Raji (cell line): ENCODE data around the gene RAB11FIP3.

Experiments used
- POLR2A ChIP-seq: IDR thresholded peaks from 2 replicates; pipeline ENCODE4 v1.6.1; 2011; ENCODE audit warnings: low read depth, low read length, control low read depth; ENCODE audit not compliant: insufficient read depth

The RAB11FIP3 gene

DNA sequence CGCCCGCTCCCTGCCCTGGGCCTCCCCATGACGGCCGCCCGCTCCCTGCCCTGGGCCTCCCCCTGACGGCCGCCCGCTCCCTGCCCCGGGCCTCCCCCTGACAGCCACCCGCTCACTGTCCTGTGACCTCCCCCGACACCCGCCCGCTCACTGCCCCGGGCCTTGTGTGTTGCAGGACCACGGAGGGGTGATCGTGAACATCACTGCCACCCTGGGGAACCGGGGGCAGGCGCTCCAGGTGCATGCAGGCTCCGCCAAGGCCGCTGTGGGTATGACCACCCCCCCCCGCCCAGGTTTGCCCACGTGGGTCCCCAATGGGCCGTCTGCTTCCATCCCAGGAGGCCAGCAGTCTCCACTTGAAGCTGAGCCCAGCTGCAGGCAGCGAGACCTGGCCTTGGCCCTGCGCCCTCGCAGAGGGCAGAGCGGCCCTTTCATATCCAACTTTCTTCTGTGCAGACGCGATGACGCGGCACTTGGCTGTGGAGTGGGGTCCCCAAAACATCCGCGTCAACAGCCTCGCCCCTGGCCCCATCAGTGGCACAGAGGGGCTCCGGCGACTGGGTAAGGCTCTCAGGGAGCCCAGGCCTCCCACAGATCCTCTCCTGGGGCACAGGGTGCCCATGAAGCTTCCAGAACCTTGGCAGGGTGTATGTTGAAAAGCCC, 14.8 kb upstream of the RAB11FIP3 start:
- no peak for TF ChIP-seq POLR2A

DNA sequence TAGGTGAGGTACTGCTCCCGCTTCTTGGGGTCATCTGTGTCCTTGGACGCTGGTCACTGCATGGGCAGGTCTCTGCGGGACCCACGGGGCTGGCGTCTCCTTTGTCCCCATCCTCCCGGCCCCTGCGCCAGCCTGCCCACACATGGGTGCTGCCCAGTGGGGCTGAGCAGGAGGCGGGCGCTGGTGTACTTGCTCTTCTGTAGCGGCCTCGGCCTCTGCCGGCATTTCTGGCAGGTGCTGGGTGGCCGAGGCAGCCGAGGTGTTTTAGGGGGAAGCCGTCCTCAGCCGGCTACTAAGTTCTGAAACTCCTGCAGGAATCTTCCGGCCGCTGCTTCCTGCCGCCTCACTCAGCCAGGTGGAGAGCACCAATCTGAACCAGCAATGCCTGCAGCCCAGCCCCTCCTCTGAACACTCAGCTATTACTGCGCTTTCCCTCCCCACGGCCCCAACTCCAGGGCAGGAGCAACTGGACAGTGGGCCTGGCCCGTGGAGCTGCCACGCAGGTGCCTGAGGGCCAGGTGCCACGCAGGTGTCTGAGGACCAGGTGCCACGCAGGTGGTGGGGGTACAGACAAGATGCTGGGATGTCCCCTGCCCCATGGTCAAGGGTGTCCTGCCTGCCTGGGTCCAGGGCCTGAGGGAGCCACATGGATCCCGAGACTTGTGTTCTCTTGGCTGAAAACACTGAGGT, 13.7 kb upstream of the RAB11FIP3 start:
- TF ChIP-seq POLR2A = no peak

DNA sequence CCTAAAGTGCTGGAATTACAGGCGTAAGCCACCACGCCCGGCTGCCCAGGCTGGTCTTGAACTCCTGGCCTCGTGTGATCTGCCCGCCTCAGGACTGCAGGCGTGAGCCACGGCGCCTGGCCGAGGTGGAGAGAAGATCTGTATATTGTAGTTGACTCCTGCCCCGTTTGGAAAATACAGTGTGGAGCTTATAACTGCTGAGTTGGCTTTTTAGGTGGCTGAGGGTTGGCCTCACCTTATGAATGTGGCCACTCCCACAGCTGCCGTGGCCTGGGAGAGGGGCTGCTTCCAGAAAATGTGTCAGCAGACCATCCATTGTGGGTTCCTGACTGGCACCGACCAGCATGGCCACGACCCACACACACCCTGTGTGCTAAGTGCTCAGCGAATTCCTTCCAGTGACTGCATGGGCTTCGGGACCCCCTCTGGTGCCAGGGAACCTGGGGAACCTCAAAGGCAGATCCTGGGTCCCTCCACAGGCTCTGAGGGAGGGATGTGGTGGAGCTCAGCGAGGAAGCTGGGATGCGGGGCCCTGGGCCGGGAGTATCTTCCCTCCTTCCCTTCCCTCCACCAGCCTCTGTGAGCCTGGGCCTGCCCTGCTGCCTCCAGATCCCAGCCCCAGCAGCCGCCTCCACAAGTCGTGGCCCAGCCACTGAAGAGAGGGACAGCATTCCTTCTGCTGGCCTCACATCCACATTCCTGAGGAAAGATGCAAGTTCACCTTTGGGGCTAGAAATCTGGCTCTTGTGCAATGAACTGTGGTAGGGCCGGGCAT, 10.9 kb upstream of the RAB11FIP3 start:
- no peak for TF ChIP-seq POLR2A

- TF ChIP-seq POLR2A = no peak
Observed at GRCh38 chr16:424033-424622, 1.3 kb upstream of the RAB11FIP3 start.

DNA sequence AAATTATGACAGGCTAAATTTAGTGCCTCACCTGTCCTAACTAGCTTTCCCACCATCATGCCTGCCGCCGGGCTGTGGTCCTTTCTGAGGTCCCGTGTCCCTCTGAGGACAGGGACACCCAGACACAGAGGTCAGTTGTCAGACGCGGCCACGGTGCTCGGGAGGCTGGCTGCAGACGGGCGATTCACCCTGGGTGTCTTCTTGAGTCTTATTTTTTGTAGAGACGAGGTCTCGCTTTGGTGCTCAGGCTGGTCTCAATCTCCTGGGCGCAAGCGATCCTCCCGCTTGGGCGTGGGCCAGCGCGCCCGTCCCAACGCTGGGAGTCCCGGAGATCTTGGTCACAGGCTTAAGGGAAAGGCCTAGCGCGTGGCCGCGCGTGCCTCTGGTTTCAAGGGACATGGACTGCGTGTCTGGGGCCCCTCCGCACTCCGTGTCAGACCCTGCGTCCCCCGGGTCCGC, 797 bp upstream of the RAB11FIP3 start:
- TF ChIP-seq POLR2A = no peak

GRCh38 chr16:425740-426114, 278 bp downstream of the RAB11FIP3 start:
- TF ChIP-seq POLR2A = no peak

- no peak; the same call in 1 of the 2 replicates for TF ChIP-seq POLR2A
Observed at GRCh38 chr16:426115-426905, 861 bp downstream of the RAB11FIP3 start.

DNA sequence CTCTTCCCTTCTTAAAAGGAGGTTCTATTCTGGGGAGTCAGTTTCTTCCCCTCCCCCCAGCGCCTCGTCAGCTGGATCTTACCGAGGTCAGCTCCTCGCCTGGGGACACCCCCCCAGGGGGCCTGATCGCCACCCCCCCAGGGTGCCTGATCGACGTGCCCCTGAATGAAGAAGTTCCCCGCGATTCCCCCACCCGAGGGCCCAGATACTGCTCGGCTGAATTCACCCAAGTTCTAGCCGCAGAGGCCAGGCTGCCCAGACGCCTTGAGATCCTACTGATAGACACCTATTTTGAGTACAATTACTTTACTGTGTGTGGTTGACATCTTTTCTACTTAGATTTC, 1.4 kb downstream of the RAB11FIP3 start:
- no peak for TF ChIP-seq POLR2A

DNA sequence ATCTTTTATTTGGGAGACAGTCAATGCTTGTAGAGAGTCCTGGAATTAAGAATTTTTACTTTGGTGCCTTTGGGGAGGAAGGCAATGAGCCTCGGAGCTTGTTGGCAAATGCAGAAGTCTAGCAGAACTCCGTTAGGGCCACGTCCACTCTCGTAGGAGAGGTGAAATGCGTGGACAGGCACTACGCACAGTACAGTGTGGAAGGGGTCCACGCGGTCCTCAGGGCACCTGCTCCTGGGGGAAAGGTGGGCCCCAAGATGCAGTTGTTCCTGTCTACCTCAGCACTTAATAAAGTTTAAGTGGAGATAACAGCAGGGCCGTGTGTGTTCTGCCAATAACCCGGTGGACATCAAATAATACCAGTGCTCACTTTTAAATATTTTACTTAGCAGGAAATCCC, 1.8 kb downstream of the RAB11FIP3 start:
- TF ChIP-seq POLR2A = no peak

GRCh38 chr16:430904-431303, 5.5 kb downstream of the RAB11FIP3 start:
- TF ChIP-seq POLR2A = no peak

- TF ChIP-seq POLR2A = no peak
Observed at GRCh38 chr16:440627-441026, 15.2 kb downstream of the RAB11FIP3 start.

DNA sequence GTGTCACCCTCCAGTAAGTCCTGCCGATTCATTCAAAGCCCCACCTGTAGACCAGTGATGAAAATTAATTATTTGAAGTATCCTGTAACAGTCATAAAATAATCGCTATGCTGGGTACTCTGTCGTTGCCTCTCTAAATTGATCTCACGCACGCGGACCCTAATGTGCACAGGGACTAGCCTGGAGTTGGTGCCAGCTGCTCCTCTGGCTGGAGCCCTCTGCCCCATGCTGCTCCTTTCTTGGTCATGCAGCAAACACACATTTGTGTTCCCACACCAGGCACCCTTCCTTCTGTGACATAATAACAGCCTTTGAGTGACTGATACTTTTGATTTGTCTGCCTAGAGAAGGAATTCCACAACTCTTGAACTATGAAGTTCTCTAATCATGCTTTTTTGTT, 16.0 kb downstream of the RAB11FIP3 start:
- TF ChIP-seq POLR2A = no peak

DNA sequence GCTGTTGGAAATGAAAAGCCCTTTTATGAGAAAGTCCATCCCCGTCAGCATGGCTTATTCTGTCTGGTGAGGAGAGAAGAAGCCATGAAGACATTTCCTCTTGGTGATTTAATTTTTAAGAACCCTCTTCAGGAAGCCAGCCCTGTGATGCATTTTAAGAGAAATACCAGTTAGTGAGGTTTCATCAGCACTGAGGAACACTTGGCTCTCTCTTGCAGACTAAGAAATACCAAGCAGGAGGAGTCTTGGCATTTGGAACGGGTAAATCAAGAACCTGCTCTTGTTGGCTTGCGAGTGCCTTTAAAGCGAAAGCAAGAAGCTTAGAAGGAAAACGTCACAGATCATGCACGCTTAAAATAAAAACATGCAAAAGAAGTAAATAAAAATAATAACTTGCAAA, 17.5 kb downstream of the RAB11FIP3 start:
- TF ChIP-seq POLR2A = no peak

GRCh38 chr16:444027-444426, 18.6 kb downstream of the RAB11FIP3 start:
- TF ChIP-seq POLR2A = no peak

DNA sequence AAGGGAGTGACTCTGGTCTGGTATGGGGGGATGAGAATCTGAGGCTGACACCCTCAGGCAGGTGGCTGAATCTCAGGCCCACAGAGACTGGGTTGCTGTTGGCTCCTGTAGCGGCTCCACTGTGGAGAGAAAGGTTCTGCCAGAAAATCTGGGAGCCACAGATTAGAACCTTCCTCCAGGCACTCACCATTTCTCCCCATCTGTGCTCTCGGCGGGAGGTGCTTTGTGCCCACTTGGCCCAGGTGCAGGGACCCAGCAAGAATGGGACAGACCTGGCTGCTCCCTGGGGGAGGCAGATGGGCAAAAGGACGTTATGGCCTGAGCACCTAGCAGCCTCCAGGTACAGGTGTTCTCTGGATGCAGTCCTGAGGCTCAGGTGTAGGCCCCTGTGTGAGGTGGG, 20.1 kb downstream of the RAB11FIP3 start:
- TF ChIP-seq POLR2A = no peak
